Small intestine (tissue), 7 donors: Measurements from ENCODE around the gene MAP3K9. TPM values are rescaled to one million over a fixed set of nuclear protein-coding genes. Genes with fewer than 3 reads are reported as not detected.

Experiments
- DNase-seq, 2 donors: peaks; one replicate each; pipeline versions ENCODE4 v3.0.0 to v3.0.0-alpha.2; 2013
- FAIRE-seq: peaks from 2 replicates; lab custom pipeline; 2012; peaks lifted over from hg19 to GRCh38; lab: Jason Lieb, UNC
- H3K27ac ChIP-seq, 3 donors: one replicate each; pipeline ENCODE4 v1.5.1; 2013; ENCODE audit warnings: low read length in 2 of 3, mild to moderate bottlenecking in 2 of 3, control low read depth in 1 of 3, inconsistent platforms in 1 of 3, low read depth in 1 of 3, moderate library complexity in 1 of 3
- H3K27me3 ChIP-seq, 3 donors: one replicate each; pipeline ENCODE4 v1.6.1; 2013; ENCODE audit warnings: low read length in 3 of 3, inconsistent platforms in 1 of 3; ENCODE audit not compliant: control insufficient read depth in 3 of 3, insufficient read depth in 3 of 3
- H3K36me3 ChIP-seq, 3 donors: one replicate each; pipeline ENCODE4 v1.6.1; 2013; ENCODE audit warnings: low read length in 3 of 3, inconsistent platforms in 1 of 3, low read depth in 1 of 3, mild to moderate bottlenecking in 1 of 3, moderate library complexity in 1 of 3; ENCODE audit not compliant: control insufficient read depth in 3 of 3, insufficient read depth in 2 of 3
- H3K4me1 ChIP-seq, 3 donors: one replicate each; pipeline ENCODE4 v1.6.1; 2013; ENCODE audit warnings: low read length in 2 of 3, inconsistent platforms in 1 of 3, low read depth in 1 of 3, mild to moderate bottlenecking in 1 of 3, moderate library complexity in 1 of 3; ENCODE audit not compliant: control insufficient read depth in 3 of 3, insufficient read depth in 2 of 3
- H3K4me3 ChIP-seq, 3 donors: one replicate each; pipeline ENCODE4 v1.5.1; 2013; ENCODE audit warnings: low read length in 3 of 3, control low read depth in 1 of 3, inconsistent platforms in 1 of 3, low read depth in 1 of 3, mild to moderate bottlenecking in 1 of 3, moderate library complexity in 1 of 3
- H3K9me3 ChIP-seq, 2 donors: one replicate each; pipeline ENCODE4 v1.6.1; 2013; ENCODE audit warnings: low read depth in 1 of 2, low read length in 1 of 2; ENCODE audit not compliant: control insufficient read depth in 2 of 2, insufficient read depth in 1 of 2
- WGBS, 3 donors: extraction: QIAGEN DNeasy Blood & Tissue Kit; methylation state at CpG; one replicate each; pipeline ENCODE4 v1.1.7; 2013; 5-methylcytosine and 5-hydroxymethylcytosine counted together
- polyA plus RNA-seq, 4 donors: library from polyadenylated mRNA; stranded (reverse) in 3 of 4; unstranded in 1 of 4; fragments of 200-250 nt in 3 of 4; fragments of 120-200 nt in 1 of 4; gene quantifications; one replicate each; pipeline versions ENCODE4 v1.2.1 to v1.2.3, GENCODE V29; 2013
- donor health status: healthy with polysubstance abuse.
- donor health status: control.
- donor health status: control.
- donor health status: Bipolar disorder and iron deficiency.
- donor health status: healthy.

The MAP3K9 gene
- polyA plus RNA-seq, 4 donors = 0.81 to 4.5 (median 2.6) TPM

- H3K27me3 ChIP-seq = no peaks in the 10 kb centered on the region
- no peak overlapping the region for H3K4me3 ChIP-seq
- H3K9me3 ChIP-seq = no peaks in the 10 kb centered on the region
- no peaks in the 10 kb centered on the region for H3K4me1 ChIP-seq
- 88 to 93% (median 93%) methylated on average over 2 of the region's 2 CpGs for WGBS, 3 donors
- H3K36me3 ChIP-seq = no peaks in the 10 kb centered on the region
- H3K27ac ChIP-seq = no peak overlapping the region
- FAIRE-seq = no peak
- no peak for DNase-seq
Observed at GRCh38 chr14:70680748-70681147, 128.6 kb downstream of the MAP3K9 start.

GRCh38 chr14:70677341-70677740, 132.0 kb downstream of the MAP3K9 start:
- no peaks in the 10 kb centered on the region for H3K9me3 ChIP-seq
- H3K4me1 ChIP-seq = no peaks in the 10 kb centered on the region
- H3K36me3 ChIP-seq = no peaks in the 10 kb centered on the region
- no peaks in the 10 kb centered on the region for H3K27me3 ChIP-seq
- DNase-seq = no peak
- no peak overlapping the region for H3K4me3 ChIP-seq
- no peak for FAIRE-seq
- no peak overlapping the region for H3K27ac ChIP-seq
- 92 to 95% (median 92%) methylated on average over 6 of the region's 6 CpGs for WGBS, 3 donors

Other genes with a start within 250 kb of the MAP3K9 start
- gene MED6, start 208.9 kb downstream of the MAP3K9 start, polyA plus RNA-seq = 10 to 100 TPM; 15.7 to 31.9 (median 21.4) TPM
- gene TTC9, start 167.6 kb downstream of the MAP3K9 start, polyA plus RNA-seq = 1 to 10 TPM in 1 of 4 donors, under 1 TPM in 3; 0.22 to 2.0 (median 0.77) TPM
- gene PCNX1, start 97.9 kb upstream of the MAP3K9 start, polyA plus RNA-seq = 10 to 100 TPM in 1 of 4 donors, 1 to 10 TPM in 3; 4.7 to 49.4 (median 6.5) TPM